PC-3 (cell line): ENCODE data around the gene PTGIS. TPM values are rescaled to one million over a fixed set of nuclear protein-coding genes. Genes with fewer than 3 reads are reported as not detected.

ENCODE experiments used
- ATAC-seq: fragments of 200-7000 bp; cut with Tn5 transposase; 2 replicates; pipeline ENCODE4 v1.9.1; 2020; ENCODE audit warnings: mild to moderate bottlenecking, moderate library complexity
- BruUV-seq: library from RNA; stranded (reverse); fragments of 400-500 nt; replicated peaks from 2 replicates; lab custom pipeline; 2021; lab: Mats Ljungman, UMichigan
- CTCF ChIA-PET: fragments of 300-600 bp; sonication (Branson Sonifier 250); formaldehyde crosslinking; loops from one replicate; lab custom pipeline; 2022; ENCODE audit warnings: antibody characterized with exemption; lab: Charles Lee
- POLR2A ChIA-PET: fragments of 300-600 bp; sonication (Branson Sonifier 250); formaldehyde crosslinking; loops from one replicate; lab custom pipeline; 2022; ENCODE audit warnings: antibody characterized with exemption; ENCODE audit not compliant: unreplicated experiment; lab: Charles Lee
- DNase-seq: peaks from one replicate; pipeline ENCODE4 v3.0.0-alpha.2; 2015
- H2AFZ ChIP-seq: fragments of 300-600 bp; sonication (generic); 2 replicates; pipeline ENCODE4 v1.6.0; 2016; ENCODE audit warnings: antibody characterized with exemption, low read length
- H3F3A ChIP-seq: fragments of 300-600 bp; sonication (generic); one replicate; pipeline ENCODE4 v1.6.0; 2017; ENCODE audit warnings: antibody characterized with exemption, low read length, control low read depth, mild to moderate bottlenecking; ENCODE audit not compliant: unreplicated experiment
- H3K27ac ChIP-seq: fragments of 300-600 bp; sonication (generic); 2 replicates; pipeline ENCODE4 v1.5.1; 2016; ENCODE audit warnings: mild to moderate bottlenecking, low read length
- H3K27me3 ChIP-seq: fragments of 300-600 bp; sonication (generic); 2 replicates; pipeline ENCODE4 v1.6.1; 2016; ENCODE audit warnings: low read length, mixed read lengths
- H3K36me3 ChIP-seq: fragments of 300-600 bp; sonication (generic); 2 replicates; pipeline ENCODE4 v1.6.1; 2016; ENCODE audit warnings: low read depth, mixed run types, low read length, mixed read lengths
- H3K4me1 ChIP-seq: fragments of 300-600 bp; sonication (generic); 2 replicates; pipeline ENCODE4 v1.5.1; 2016; ENCODE audit warnings: low read length; ENCODE audit not compliant: insufficient read depth
- H3K4me2 ChIP-seq: fragments of 300-600 bp; sonication (generic); 2 replicates; pipeline ENCODE4 v1.6.0; 2016; ENCODE audit warnings: low read length
- H3K4me3 ChIP-seq: fragments of 300-600 bp; sonication (generic); 2 replicates; pipeline ENCODE4 v1.5.1; 2016; ENCODE audit warnings: mild to moderate bottlenecking, low read length, mixed read lengths
- H3K79me2 ChIP-seq: fragments of 300-600 bp; sonication (generic); 2 replicates; pipeline ENCODE4 v1.6.1; 2017; ENCODE audit warnings: low read length, mixed read lengths
- H3K9ac ChIP-seq: fragments of 300-600 bp; sonication (generic); 2 replicates; pipeline ENCODE4 v1.6.0; 2016; ENCODE audit warnings: mild to moderate bottlenecking, low read length
- H3K9me2 ChIP-seq: fragments of 300-600 bp; sonication (generic); replicated peaks from 2 replicates; pipeline ENCODE4 v1.6.1; 2016; ENCODE audit warnings: mixed run types, low read length, mixed read lengths
- H3K9me3 ChIP-seq: fragments of 300-600 bp; sonication (generic); 2 replicates; pipeline ENCODE4 v1.6.1; 2016; ENCODE audit warnings: low read length, mixed read lengths
- H4K20me1 ChIP-seq: fragments of 300-600 bp; sonication (generic); 2 replicates; pipeline ENCODE4 v1.6.1; 2016; ENCODE audit warnings: low read length, mixed read lengths
- EZH2 ChIP-seq: fragments of 300-600 bp; sonication (generic); IDR thresholded peaks from one replicate; pipeline ENCODE4 v1.6.1; 2017; ENCODE audit warnings: antibody characterized with exemption, mild to moderate bottlenecking, low read length; ENCODE audit not compliant: unreplicated experiment
- EZH2phosphoT487 ChIP-seq: fragments of 300-600 bp; sonication (generic); IDR thresholded peaks from 2 replicates; pipeline ENCODE4 v1.6.1; 2018; ENCODE audit warnings: mild to moderate bottlenecking, antibody characterized with exemption, low read length, borderline replicate concordance
- intact Hi-C: fragments of 100-400 bp; cut with micrococcal nuclease; formaldehyde crosslinking; loops from 2 replicates; pipeline ENCODE4 v1.9.0; 2023
- total RNA-seq: library from RNA; depleted of rRNA; stranded (reverse); fragments of >200 nt; gene quantifications from 2 replicates; pipeline ENCODE4 v1.2.3, GENCODE V29; 2014
- TF ChIP-seq, protein P1 (sequence below): fragments of 300-600 bp; sonication (generic); conservative IDR thresholded peaks from 2 replicates; pipeline ENCODE4 v1.5.1; 2017; ENCODE audit warnings: antibody characterized with exemption, low read depth, mild to moderate bottlenecking, low read length

Gene PTGIS
- total RNA-seq, 1 experiment from 2014 or later: 0.18 TPM

DNA sequence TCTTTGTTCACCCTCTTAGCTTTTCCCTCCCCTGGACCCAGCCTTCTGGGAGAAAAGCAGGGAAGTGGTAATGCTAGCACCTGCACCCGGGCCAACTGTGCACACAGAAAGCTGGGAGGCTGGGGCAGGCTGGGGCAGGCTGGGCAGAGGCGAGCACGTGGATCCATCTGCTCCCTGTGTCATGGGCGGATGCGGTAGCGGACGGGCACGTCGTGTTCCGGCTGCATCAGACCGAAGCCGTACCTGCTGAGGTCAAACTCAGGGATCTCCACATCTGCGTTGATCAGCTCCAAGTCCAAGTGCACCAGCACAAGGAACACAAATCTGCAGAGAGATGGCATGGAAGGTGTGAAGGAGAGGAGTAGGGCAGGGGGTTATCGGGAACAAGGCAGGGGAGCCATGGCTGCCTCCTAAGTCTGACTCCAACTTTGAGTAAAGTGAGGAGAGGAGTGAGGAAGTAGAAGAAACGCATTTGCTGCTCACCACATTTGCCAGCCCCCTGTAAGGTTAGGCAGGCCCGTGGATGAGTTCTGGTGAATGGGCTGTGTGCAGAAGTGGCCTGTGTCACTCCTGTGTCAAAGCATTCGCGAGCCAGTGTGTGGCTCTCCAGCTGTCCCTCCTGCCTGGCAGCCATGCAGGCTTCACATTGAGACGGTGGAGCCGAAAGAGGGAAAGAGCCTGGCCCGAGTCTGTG, 60.0 kb downstream of the PTGIS start:
- Histone ChIP-seq H3K9ac (no peak overlapping the region), H3K9me2 (no peaks in the 10 kb centered on the region), H3K27me3 (peaks cover 67% of the 10 kb centered on the region), H3K36me3 (no peaks in the 10 kb centered on the region), H3K4me3 (peak overlapping the region; percentile 23; the same call in 1 of the 2 replicates), H3F3A (no peaks in the 10 kb centered on the region), H2AFZ (peak overlapping the region; percentile 28; the same call in 1 of the 2 replicates), H3K4me1 (peaks cover 6% of the 10 kb centered on the region; the same call in 1 of the 2 replicates), H3K4me2 (peak overlapping the region; percentile 69), H3K9me3 (no peaks in the 10 kb centered on the region), H4K20me1 (no peaks in the 10 kb centered on the region), H3K27ac (no peak overlapping the region), H3K79me2 (no peaks in the 10 kb centered on the region)
- ATAC-seq: peak; percentile 26
- DNase-seq: no peak
- POLR2A ChIA-PET: no interaction called here
- CTCF ChIA-PET: interaction anchor here (0.6 to 1.6 kb wide), 3 partner anchors 11 to 339 kb away, joined by 3 to 6 read pairs (median 4); no protein-coding TSS in a partner anchor
- no TSS peak for BruUV-seq
- intact Hi-C loops: loop anchor here (1.0 to 2.0 kb wide), 2 partner anchors 23 to 174 kb away; no protein-coding TSS in a partner anchor
- TF ChIP-seq, protein P1, sequence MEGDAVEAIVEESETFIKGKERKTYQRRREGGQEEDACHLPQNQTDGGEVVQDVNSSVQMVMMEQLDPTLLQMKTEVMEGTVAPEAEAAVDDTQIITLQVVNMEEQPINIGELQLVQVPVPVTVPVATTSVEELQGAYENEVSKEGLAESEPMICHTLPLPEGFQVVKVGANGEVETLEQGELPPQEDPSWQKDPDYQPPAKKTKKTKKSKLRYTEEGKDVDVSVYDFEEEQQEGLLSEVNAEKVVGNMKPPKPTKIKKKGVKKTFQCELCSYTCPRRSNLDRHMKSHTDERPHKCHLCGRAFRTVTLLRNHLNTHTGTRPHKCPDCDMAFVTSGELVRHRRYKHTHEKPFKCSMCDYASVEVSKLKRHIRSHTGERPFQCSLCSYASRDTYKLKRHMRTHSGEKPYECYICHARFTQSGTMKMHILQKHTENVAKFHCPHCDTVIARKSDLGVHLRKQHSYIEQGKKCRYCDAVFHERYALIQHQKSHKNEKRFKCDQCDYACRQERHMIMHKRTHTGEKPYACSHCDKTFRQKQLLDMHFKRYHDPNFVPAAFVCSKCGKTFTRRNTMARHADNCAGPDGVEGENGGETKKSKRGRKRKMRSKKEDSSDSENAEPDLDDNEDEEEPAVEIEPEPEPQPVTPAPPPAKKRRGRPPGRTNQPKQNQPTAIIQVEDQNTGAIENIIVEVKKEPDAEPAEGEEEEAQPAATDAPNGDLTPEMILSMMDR: no peak
- no peak for TF ChIP-seq EZH2
- TF ChIP-seq EZH2phosphoT487: no peak

DNA sequence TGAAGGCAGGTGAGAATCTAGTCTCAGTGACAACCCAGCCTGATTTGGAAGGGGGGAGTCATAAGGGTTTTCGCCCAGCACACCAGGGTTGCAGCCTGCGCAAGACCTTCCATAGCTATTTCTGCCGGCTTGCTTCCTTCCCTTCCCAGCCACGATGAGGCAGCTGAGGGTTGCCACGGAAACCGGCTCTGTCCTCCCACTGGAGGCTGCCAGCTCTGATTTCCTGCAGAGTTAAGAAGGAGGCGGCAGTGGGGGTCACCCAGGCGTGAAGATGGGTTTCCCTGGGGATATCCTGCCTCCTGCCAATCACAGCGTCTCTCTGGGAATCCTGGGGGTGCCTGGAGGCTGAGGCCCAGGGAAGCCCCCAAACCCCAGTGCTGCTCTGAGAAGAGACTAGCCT, 62.4 kb downstream of the PTGIS start:
- no peaks in the 10 kb centered on the region for H4K20me1 ChIP-seq
- H3K4me1 ChIP-seq: no peaks in the 10 kb centered on the region
- ChIA-PET POLR2A (no interaction called here), CTCF (interaction anchor here (0.6 kb wide), 1 partner anchor 171 kb away, joined by 4 read pairs; no protein-coding TSS in a partner anchor)
- H3K27ac ChIP-seq: no peak overlapping the region
- H3K4me3 ChIP-seq: no peak overlapping the region
- H3F3A ChIP-seq: no peaks in the 10 kb centered on the region
- ATAC-seq (no peak), DNase-seq (no peak)
- H3K27me3 ChIP-seq: peaks cover 46% of the 10 kb centered on the region
- no peaks in the 10 kb centered on the region for H3K79me2 ChIP-seq
- H3K36me3 ChIP-seq: no peaks in the 10 kb centered on the region
- BruUV-seq: no TSS peak
- H3K9me2 ChIP-seq: no peaks in the 10 kb centered on the region
- no peak overlapping the region for H3K4me2 ChIP-seq
- H2AFZ ChIP-seq: no peak overlapping the region
- H3K9me3 ChIP-seq: no peaks in the 10 kb centered on the region
- intact Hi-C loops: no loop called here
- H3K9ac ChIP-seq: no peak overlapping the region
- TF ChIP-seq, protein P1: no peak
- TF ChIP-seq EZH2 (no peak), EZH2phosphoT487 (no peak)

DNA sequence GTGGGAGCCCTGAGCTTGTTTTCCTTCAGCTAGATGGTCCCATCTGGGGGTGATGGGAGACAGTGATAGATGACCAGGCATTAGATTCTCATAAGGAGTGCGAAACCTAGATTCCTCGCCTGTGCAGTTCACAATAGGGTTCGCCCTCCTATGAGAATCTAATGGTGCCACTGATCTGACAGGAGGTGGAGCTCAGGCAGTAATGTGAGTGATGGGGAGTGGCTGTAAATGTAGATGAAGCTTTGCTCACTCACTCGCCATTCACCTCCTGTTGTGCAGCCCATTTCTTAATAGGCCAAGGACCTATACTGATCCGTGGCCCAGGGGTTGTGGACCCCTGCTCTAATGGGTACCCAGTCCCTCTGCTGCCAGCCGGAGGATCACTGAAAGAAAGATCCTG, 64.8 kb downstream of the PTGIS start:
- TF ChIP-seq EZH2 (no peak), EZH2phosphoT487 (no peak)
- TF ChIP-seq, protein P1: no peak
- no peaks in the 10 kb centered on the region for H3K4me1 ChIP-seq
- no peak for DNase-seq
- POLR2A ChIA-PET: no interaction called here
- CTCF ChIA-PET: no interaction called here
- H3K9ac ChIP-seq: no peak overlapping the region
- no TSS peak for BruUV-seq
- H3K9me2 ChIP-seq: no peaks in the 10 kb centered on the region
- no peak overlapping the region for H3K4me3 ChIP-seq
- H3K4me2 ChIP-seq: no peak overlapping the region
- no peaks in the 10 kb centered on the region for H3K9me3 ChIP-seq
- H3F3A ChIP-seq: no peaks in the 10 kb centered on the region
- peaks cover 38% of the 10 kb centered on the region for H3K27me3 ChIP-seq
- no peaks in the 10 kb centered on the region for H3K79me2 ChIP-seq
- no peak for ATAC-seq
- no peak overlapping the region for H2AFZ ChIP-seq
- intact Hi-C loops: no loop called here
- H3K36me3 ChIP-seq: no peaks in the 10 kb centered on the region
- H4K20me1 ChIP-seq: no peaks in the 10 kb centered on the region
- no peak overlapping the region for H3K27ac ChIP-seq
